HG03095 (cell line): ENCODE measurements around the gene LCE6A.

Source experiments
- ATAC-seq: cut with Tn5 transposase; IDR thresholded peaks from one replicate; pipeline ENCODE4 v1.9.1; 2021; ENCODE audit warnings: moderate library complexity; ENCODE audit not compliant: unreplicated experiment

The LCE6A gene, protein sequence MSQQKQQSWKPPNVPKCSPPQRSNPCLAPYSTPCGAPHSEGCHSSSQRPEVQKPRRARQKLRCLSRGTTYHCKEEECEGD

DNA sequence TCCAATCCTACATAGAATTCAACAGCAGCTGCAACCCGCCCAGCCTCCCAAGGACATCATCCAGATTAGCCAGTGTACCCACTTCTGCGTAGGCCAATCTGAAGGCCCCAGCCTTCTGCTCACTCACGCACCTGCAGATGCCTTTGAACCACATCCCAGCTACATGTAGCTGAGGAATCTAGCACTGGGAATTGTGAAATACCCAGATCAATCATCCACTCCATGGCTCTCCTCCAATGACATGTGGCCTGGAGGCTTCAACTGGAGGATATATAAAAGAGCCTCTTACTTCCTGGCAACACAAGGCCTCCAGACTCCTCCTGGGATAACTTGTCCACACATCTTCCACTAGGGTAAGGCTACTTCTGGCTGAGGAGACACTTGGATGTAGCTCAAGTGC lies at the start of gene LCE6A:
Gene LCE6A, plus strand, starts transcription at position 301 of the 400 bp plus-strand sequence. CDS start 665 bp downstream, outside the sequence.
- ATAC-seq = no peak

DNA sequence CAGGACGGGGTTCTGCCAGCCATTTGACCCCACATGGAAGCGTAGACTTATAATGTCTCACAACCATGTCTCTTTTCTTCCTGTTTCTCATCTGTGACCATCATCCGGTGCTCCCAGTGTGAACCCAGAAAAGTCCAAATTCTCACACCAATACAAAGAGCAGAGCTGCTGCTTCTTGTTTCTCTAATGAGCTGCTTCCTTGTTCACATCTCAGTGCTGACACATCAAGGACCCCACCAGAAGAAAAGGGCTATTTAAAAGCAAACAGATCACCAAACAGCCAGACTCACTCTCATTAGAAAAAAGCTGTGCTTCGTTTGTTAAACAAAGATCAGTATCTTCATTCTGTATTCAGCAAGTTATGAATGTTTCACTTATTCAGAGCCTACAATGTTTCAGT lies 47.0 kb upstream of the LCE6A start:
- ATAC-seq = no peak

DNA sequence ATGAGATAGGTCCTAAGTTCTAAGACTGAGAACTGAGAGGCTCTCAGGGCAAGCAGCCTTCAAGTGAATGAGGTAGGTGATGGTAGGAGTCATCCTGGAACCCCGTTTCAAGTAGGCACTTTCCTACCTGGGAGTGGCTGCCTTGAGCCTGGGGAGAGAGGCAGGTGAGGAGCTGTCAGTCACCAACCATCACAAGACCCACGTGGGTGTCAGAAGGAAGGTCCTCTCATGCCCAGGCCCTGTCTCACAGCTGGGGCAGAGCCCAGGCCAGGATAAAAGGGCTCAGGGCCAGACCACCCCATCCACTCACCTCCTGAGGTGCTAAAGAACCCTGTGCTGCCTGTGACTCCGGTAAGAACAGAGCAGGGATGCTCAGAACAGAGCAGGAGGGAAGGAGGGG lies 46.2 kb upstream of the LCE6A start, which contains the start of gene LCE1D:
Gene LCE1D, plus strand, starts transcription at position 301 of the 400 bp plus-strand sequence. CDS start 1,074 bp downstream, outside the sequence.
- no peak for ATAC-seq

DNA sequence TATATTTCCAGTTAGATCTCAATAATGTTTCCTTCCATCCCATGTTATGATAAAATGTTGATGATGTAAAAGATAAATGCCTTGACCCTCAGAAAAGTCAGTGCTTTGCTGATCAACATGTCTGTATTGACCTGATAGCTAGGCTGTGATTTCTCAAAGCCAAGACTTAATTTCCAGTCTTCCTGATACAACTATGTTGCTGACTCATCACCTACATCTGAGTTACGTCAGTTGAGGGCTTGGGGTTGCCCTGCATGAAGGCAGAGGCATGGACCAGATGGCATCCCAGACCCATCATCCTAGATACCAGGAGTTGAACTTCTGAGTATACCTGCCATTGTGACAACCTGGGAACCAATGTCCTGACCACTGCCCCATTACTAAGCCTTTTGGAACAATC lies 41.3 kb upstream of the LCE6A start:
- ATAC-seq = no peak

DNA sequence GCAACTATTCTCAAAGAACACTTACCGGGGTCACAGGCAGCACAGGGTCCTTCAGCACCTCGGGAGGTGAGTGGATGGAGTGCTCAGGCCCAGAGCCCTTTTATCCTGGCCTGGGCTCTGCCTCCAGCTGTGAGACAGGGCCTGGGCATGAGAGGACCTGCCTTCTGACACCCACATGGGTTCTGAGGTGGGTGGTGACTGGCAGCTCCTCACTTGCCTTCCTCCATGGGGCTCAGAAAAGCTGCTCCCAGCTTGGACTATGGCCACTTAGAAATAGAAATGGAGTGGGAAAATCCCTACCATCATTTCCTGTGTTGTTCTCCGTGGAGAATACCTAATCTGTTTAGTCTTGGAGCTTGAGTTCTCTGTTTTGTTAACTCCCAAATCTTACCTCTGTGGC lies 36.1 kb upstream of the LCE6A start, which contains the start of gene LCE1C:
Gene LCE1C, minus strand, starts transcription at position 76 of the 400 bp plus-strand sequence. CDS start 1,173 bp downstream, outside the sequence.
- no peak for ATAC-seq

DNA sequence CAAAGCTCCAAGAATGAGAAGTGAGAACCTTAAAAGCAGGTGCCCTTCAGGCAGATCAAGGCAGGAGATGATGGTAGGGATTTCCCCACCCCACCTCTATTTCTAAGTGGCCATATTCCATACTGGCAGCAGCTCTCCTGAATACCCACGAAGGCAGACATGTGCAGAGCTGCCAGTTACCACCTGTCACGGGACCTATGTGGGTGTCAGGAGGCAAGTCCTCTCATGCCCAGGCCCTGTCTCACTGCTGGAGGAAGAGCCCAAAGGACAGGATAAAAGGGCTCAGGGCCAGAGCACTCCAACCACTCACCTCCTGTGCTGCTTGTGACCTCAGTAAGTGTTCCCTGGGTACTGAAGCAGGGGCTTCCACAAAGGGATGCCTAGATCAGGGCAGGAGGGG lies 31.6 kb upstream of the LCE6A start:
- no peak for ATAC-seq

DNA sequence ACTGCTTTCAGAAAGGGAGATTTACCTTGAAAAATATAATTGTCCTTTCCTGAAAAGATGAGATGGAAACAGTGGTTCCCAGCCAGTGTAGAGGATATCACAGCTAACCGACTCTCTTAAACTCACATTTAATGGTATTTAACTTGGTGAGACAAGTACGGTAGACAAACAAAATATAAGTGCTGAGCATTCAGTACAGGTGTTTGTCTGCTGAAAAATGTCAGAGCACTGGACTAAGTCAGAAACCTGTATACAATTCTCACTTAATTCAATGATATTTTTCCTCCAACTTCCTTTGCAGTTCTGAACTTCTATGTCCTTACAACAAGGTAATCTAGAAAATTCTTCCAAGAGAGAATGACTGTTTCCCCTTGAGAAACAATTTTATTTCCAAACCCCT lies 31.0 kb upstream of the LCE6A start, which contains the start of gene LCE1B:
Gene LCE1B, plus strand, starts transcription at position 301 of the 400 bp plus-strand sequence. CDS start 476 bp downstream, outside the sequence.
- ATAC-seq = no peak

DNA sequence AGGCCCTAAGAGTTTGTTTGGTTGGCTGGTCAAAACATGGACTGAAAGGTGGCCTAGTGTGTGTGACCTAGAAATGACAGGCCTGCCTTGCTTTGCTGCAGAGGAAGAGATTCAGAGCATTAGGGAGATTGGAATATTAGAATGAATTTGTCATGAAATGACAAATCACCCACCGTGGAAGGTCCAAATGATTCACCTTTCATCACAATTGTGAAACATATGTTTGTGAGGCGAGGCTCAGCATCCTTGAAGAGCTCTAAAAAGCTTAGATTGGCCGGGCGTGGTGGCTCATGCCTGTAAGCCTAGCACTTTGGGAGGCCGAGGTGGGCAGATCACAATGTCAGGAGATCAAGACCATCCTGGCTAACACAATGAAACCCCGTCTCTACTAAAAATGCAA lies 25.3 kb upstream of the LCE6A start:
- ATAC-seq = no peak

DNA sequence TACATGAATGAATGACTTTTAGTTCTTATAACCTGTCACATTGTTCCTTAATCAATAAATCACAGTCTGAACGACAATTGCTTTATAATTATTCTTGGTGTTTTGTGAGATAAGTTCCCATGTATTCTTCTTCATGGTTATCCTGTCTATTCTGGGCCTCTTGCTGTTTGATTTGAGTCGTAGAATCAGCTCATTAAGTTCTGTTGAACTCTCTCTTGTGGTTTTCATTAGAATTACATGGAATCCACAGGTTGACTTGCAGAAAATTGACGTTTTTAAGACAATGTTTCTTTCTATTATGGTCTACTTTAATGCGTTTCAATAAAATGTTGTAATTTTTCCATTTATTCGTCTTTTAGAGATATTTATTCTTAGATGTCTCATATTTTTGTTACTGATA lies 19.4 kb upstream of the LCE6A start:
- ATAC-seq = no peak

DNA sequence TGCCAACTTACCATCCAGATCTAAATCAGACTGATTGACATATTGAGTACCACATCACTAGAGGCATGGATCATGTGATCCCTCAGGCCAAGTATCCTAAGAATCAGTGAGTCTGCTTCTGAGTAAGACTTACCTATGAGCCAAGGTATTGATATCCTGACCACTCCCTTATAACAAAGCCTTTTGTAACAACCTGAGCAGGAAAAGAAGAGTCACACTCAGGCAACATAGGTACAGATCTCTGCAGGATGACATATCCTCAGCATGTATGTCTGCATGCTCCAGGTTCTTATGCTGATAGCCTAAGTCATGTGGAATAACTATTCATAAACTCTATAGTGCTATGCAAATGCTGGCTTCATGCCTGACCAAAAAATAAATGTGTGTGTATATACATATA lies 17.7 kb upstream of the LCE6A start:
- ATAC-seq = no peak

DNA sequence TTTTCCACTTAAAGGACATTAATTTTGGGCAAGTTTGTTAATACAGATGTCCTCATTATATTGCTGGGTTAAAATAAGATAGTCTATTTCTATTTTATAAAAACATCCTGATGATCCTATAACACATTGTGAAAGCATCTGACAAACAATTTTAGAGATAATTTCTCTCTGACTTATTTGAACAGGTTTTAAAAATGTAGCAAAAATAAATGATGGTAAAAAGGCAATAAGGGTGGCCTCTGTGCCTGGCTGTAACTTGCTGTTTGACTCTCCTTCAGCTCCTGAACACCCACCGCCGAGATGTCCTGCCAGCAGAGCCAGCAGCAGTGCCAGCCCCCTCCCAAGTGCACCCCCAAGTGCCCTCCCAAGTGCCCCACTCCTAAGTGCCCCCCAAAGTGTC lies 15.5 kb upstream of the LCE6A start, which contains the start of gene LCE1A:
Gene LCE1A, plus strand, starts transcription at position 301 of the 400 bp plus-strand sequence. Its CDS starts 0 bp downstream, at position 301.
- ATAC-seq = no peak

DNA sequence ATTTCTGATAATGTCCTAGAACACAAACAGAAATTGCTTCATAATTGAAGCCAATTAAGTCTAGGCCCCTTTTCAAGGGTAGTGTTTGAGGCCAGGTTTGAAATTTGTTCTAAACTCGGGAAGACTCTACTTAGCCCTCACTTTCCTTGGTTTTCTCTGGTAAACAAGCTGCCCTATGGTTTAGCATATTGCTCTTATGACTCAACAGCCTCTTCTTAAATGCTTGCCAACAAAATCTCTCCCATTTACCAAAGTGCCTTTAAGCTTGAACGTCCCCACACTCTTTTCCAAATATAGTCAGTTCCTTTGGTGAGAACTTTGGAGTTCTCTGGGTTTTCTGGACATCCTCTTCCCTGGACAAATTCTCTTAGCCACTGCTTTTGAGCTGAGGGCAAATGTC lies 5.8 kb upstream of the LCE6A start:
- ATAC-seq = no peak

DNA sequence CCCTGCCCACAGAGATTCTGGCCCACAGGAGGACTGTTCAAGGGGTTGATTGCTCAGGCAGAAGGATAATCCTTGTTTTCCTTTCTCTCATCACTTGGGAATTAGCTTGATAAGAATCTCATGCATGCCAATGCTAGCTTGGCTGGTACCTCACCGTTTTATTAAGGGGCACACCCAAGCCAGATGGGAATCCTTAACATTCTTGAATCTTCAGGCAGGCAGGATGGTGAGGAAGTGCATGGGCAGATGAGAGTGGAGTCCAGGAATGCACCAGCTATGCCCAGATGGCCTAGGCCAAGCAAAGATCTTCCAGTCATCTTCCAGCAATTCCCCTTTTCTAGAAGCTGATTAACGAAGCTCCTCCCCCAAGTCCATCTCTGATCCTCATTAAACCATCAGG lies 13.0 kb downstream of the LCE6A start:
- ATAC-seq = no peak

DNA sequence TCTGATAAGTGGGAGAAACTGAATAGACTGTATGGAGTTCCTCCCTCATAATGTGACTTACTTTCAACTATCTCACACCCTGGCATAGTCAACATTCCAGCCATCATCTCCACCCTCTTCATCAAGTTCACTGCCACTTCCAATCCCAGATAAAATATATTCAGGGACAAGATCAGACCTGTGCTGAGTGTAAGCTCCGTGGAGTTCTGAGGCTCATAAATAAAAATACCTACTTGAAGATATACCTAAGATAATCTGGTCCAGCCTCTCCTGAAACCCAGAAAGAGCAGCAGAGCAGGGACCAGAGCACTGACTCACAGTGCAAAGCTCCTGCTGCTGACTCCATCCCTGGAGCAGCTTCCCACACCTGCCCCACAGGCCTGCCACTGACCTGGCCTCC lies 15.4 kb downstream of the LCE6A start:
- ATAC-seq = no peak

DNA sequence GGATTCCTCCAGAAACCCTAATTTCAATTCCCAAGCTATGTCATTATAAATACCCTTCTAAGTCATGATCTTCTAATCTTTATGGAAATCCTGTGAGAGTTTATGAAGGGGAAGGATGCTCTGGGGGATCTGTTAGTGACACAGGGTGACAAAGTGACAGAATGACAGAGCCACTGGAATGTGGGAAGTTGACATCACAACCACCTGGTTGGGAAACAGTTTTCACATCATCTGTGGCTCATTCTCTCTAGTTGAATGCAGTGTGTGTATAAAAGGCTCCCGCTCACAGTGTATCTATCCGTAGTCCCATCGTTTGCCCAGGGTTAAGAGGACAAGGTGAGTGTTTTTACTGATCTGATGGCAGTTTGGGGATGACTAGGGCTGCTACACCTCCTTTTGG lies 17.0 kb downstream of the LCE6A start, which contains the start of gene LCE7A:
Gene LCE7A, plus strand, starts transcription at position 301 of the 400 bp plus-strand sequence. CDS start 702 bp downstream, outside the sequence.
- ATAC-seq = no peak

DNA sequence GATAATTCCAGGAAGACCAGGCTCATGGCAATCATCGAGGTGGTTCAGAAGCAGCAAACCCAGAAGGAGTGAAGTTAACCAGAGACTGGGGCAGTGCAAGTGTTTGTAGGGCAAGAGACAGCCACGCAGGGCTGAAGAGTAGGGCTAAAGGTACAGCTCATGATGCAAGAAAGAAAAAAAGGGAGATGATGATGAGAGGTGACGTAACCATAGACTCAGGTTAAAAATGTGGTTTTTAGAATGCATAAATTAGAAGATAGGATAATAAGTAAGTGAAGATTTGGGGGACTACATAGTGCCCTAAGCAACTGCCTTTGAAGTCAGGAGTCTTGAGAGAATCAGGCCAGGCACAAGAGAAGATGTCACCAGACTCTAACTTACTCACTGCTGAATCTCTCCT lies 17.5 kb downstream of the LCE6A start:
- no peak for ATAC-seq

DNA sequence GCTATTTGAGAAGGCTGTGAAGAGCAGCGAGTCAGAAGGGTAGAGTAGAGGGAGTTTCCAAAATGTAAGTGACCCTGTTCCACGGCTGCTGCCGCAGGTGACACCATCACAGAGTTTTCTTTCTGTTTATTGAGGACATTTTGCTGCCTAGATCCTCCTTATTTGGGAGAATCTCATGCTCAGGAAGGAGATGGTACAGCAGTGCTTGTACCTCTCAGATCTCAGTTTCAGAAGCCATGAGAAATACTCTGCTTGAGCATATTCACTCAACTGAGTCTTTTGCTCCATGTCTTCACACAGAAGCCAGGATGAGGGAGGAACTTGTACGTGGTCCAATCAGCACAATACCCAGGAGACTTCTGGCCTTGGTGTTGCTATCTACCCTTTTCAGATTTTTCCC lies 18.7 kb downstream of the LCE6A start:
- ATAC-seq = no peak

DNA sequence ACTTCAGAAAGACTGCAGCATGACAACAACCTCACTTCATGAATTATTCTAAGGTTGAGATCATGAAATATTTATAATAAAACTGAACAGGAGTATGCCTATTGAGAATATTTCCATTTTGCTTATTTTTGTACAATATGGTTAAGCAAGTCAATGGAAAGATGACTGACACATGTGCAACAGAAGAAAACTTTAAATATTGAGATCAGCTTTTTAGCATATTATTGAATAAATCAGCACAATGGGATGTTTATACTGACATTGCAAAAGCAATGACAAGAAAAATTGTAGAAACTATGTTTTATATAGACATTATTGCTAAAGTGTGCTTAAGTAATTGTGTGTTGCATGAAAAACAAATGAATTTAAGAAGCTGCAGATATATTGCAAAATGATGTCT lies 21.8 kb downstream of the LCE6A start:
- no peak for ATAC-seq

DNA sequence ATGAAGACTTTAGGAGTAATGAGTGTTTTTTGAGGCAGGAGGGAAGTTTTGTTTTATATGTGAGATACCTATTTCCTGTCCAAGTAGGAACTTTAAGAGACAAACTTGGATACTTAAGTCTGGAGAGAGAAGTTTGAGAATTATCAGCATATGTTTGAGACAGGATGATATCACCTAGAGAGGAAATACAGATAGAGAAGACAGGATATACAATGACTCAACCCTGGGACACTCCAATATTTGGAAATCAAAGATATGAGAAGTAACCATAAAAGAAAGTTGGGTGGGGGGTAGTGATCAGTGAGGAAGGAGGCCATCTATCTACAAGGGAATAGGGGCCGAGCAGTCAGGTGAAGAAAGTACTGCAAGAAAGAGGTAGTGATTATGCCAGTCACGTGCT lies 23.7 kb downstream of the LCE6A start:
- ATAC-seq = no peak

DNA sequence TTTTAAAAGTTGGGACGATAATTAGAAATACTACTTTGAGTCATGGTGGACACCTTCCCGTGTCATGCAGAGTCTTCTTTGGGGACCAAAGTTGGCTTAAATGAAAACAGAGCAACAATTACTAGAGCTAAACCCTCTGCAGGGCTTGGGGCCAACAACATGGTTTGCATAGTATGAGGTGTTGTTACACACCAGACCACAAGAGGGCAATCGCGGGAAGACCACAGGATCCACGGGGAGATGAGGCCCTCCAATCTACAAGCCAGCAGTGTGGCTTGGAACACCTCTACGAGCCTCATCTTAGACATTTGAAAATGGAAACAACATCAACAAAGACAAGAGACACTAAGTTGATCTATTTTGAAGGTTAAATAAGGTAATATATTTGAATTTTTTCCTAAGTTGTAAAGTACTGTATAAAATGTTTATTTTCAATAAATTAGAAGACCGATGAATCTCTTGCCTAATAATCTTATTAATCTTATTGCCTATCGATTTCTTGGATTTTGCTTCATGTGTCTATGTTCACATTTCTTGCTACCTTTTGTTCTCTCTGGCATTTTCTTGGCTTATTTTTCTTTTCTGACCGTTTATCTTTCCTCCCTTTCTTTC lies 27.3 kb downstream of the LCE6A start:
- ATAC-seq = no peak

DNA sequence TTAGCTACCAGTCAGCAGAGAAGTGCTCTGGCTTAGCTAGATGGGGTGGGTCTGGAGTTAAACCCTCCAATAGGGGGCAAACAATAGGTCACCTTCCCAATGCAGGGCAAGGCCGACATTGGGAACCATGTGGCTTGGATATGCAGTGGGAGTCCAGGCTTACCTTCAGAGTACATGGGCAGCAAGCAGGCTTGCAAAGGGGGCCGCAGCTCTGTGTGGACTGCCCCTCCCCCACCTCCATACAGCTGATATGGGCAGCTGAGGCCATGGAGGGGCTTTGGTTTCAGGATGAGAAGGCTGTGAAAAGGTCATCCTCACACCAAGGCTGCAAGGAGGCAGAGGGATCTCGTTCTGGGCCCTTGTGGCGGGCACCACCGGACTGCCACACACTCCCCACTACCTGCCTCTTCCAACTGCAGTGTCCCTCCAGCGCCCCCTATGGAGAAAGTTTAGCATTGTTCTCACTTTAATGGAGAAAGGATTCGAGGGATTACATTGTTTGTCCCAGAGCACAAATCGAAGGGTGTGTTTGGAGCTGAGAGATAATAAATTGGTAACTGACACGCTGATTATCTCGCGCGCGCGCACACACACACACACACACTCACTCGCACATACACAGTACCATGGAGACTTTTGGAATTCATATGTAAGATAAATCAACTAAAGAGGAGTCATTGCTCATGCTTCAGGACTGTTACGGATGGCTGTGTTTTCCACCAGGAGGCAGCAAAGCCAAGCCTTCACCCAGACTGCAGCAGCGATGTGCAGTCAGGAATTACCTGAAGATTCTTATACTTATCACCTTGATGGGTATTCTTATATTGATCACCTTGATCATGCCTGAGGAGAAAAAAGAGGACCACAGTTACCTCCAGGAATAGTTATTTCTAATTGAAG lies 28.4 kb downstream of the LCE6A start:
- ATAC-seq = no peak

DNA sequence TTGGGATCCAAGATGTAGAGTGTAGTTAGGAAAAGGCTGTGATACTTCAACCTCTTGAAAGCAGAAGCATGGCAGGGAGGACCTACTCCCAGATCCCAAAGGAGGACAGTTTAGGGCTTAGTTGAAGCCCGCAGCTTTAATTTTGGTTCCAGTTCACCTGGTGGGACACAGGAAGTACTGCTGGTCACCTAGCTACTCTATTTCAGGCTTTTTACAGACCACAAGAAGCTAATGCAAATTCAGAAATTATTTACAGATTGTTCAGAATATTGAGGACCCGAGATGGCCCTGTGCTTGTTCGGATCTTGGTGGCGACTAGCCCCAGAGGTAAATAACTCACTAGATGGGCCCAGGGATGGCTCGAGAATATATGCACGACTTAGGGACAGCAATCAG lies 29.1 kb downstream of the LCE6A start:
- no peak for ATAC-seq
